AG09309 (cell line): Measurements from ENCODE around the gene KRT7.
"Not testable (repeated sequence)": the region's sequence is repeated elsewhere in the genome, so short reads cannot be mapped to it uniquely, and the experiment has no call there.

Experiments used
- DNase-seq: peaks from one replicate; pipeline ENCODE4 v3.0.0-alpha.2; 2010; ENCODE audit warnings: low read depth
- H3K4me3 ChIP-seq: 2 replicates; pipeline ENCODE4 v1.5.1; 2011; ENCODE audit warnings: mild to moderate bottlenecking, low read depth, low read length, moderate library complexity; ENCODE audit not compliant: control insufficient read depth
- TF ChIP-seq, protein P1 (sequence below): IDR thresholded peaks from 2 replicates; pipeline ENCODE4 v1.5.1; 2011; ENCODE audit warnings: mild to moderate bottlenecking, low read depth, low read length, inconsistent platforms; ENCODE audit not compliant: insufficient read depth, control insufficient read depth; ENCODE audit errors: missing control alignments

The KRT7 gene

DNA sequence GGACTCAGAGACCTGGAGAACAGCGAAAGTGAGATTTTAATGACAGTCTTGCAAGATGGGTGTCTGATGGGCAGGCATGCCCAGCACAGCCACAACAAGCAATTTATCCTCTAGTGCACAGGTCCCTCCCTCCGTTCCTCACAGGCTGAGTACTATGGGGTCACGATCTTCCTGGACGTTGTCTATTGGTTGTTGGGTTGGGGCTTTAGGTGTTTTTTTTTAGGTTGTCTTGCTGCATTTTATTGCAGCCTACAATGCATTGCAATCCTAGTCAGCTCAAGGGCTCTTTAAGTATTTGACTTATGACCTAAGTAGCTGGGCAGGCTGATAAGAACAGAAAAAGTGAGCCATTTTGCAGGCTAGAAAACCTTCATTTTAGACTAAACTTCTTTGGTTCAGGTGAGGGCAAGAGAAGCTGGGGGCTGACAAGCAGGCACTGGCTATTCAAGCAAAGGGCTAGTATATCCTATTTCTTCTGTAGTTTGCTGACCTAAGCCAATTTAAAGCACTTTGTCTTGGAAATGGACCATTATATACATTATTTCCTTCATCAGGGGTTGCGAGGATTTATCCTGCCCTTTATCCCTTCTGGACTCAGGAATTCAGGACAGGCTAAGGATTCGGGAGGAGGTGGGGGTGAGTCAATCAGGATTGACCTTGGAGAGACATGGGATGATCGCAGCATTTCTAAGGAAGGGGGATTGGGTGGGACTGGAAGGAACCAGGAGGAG lies 6.0 kb downstream of the KRT7 start:
- H3K4me3 ChIP-seq = no peak overlapping the region
- TF ChIP-seq, protein P1, sequence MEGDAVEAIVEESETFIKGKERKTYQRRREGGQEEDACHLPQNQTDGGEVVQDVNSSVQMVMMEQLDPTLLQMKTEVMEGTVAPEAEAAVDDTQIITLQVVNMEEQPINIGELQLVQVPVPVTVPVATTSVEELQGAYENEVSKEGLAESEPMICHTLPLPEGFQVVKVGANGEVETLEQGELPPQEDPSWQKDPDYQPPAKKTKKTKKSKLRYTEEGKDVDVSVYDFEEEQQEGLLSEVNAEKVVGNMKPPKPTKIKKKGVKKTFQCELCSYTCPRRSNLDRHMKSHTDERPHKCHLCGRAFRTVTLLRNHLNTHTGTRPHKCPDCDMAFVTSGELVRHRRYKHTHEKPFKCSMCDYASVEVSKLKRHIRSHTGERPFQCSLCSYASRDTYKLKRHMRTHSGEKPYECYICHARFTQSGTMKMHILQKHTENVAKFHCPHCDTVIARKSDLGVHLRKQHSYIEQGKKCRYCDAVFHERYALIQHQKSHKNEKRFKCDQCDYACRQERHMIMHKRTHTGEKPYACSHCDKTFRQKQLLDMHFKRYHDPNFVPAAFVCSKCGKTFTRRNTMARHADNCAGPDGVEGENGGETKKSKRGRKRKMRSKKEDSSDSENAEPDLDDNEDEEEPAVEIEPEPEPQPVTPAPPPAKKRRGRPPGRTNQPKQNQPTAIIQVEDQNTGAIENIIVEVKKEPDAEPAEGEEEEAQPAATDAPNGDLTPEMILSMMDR = no peak
- no peak for DNase-seq

GRCh38 chr12:52239767-52240166 lies 6.7 kb downstream of the KRT7 start:
- H3K4me3 ChIP-seq = no peak overlapping the region
- no peak for DNase-seq
- TF ChIP-seq, protein P1 = no peak

- DNase-seq, H3K4me3 ChIP-seq: not testable (repeated sequence)
Measured at GRCh38 chr12:52240247-52240646, 7.2 kb downstream of the KRT7 start.

GRCh38 chr12:52241205-52241842 lies 8.3 kb downstream of the KRT7 start:
- TF ChIP-seq, protein P1 = no peak
- DNase-seq = no peak

DNA sequence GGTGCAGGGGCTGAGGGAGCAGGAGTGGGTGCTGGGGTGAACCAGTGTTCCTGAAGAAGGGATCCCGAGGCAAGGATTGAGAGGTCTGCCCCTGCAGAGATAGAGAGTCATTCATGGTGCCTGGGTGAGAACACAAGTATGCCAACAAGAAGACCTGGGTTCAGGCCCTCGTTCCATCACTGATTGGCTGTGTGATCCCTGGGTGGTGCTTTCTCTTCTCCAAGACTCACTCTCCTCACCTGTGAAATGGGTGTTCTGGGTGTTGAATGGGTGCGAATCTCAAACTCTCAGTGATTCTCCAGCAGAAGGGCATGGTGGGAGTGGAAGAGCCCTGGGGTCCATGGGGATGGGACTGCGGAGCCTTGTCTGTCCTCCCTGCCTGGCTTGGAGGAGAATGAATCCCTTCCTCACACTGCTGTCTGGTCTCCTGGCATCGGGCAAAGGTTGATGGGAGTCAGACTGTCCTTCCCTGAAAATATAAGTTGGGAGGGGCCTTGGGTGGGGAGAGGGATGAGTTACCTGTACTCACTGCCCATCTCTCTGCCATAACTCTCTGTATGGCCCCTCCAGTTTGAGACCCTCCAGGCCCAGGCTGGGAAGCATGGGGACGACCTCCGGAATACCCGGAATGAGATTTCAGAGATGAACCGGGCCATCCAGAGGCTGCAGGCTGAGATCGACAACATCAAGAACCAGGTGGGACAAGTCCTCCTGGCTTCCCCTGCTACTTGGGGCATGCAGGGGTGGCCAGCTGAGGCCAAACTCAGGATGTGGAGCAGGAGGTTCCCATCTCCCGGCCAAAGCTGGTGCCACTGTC lies 9.6 kb downstream of the KRT7 start:
- DNase-seq = no peak
- TF ChIP-seq, protein P1 = no peak
- H3K4me3 ChIP-seq = no peak overlapping the region

More at GRCh38 chr12:52241205-52241842, 8.3 kb downstream of the KRT7 start:
- H3K4me3 ChIP-seq = no peak overlapping the region

DNA sequence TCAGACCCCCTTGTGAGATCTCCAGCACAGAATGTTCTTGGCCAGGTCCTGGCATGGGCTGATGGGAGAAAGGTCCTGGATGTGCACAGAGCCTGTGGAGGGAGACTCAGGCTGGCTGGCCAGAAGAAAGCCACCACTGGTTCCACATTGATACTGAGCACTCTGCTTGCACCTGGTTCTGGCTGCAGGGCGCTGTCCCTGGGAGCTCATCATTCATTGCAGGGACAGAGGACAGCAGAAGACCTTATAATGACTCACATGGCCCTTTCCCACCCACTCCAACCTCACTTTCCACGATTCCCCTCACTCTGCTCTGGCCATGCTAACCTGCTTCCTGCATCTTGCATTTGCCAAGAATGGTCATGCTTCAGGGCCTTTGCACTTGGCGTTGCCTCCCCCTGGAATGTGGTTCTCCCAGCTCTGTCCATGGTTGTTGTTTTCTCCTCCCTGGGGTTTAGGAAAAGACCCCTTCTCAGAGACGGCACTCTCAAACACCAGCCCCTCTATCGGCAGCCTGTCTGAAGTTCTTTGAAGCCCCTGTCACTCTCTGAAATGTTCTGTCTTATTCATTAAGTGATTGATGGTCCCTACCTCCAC lies 10.3 kb downstream of the KRT7 start:
- TF ChIP-seq, protein P1 = no peak
- no peak for DNase-seq
- no peak overlapping the region for H3K4me3 ChIP-seq
